Measurements from ENCODE around the gene CCHCR1. TPM values are rescaled to one million over a fixed set of nuclear protein-coding genes. Genes with fewer than 3 reads are reported as not detected.

The CCHCR1 gene
- total and polyA plus RNA-seq, 2 of the 13 experiments (the other 11 are each of a cell fraction or from before 2014, with no cell fraction given), result 14.6 to 28.2 TPM

DNA sequence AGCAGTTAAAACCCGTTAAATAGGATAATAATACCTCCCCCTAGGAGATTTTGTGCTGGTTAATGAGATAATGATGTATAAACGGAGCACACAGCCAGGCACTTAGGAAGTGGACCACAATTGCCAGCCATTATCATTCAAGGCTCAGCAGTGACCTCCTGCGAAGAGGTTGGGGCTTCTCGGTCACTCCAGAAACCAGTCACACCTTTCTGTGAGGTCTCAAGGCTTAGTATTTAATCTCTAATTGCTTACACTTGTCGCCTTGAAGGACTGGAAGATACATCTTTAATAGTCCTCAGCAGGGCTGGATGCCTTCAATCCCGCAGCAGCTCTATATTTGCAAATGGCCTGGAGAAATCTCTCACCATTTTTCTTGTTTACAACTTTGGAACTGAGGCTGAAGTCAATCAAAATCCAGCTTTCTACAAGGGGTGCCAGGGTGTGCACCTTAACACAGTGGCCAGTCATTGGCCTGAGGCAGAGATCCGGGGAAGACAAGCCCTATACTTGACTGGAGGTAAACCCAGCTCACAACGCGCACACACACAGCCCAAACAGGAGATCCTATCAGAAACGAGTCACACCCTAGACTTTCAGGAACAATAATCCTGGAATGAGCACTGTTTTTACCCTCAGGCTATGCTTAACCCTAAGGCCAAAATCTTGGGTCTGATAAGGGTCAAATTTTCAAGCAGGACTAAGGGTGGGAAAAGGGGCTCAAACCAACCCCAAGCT lies 11.7 kb upstream of the CCHCR1 start (continued):
- TF ChIP-seq, protein P1, sequence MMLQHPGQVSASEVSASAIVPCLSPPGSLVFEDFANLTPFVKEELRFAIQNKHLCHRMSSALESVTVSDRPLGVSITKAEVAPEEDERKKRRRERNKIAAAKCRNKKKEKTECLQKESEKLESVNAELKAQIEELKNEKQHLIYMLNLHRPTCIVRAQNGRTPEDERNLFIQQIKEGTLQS (CRISPR knock-in tag; IDR thresholded peaks at IDR 0.05), result no peak

DNA sequence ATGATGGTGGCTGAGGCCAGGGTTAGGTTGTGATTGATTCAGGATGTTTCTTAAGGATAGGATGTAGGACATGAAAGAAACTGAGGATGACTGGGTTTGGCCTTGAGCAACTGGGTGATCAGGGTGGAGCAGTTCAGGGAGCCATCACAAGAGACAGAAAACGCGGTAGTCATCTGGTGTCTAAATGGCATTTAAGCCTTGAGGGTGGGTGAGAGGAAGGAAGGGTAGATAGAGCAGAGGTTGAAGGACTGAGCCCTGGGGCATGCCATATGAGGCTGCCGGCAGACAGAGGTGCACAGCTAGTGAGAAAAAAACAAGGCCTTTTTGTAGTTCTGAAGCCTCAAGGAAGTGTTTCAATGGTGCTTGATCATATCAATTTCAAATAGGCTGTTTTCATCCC lies 11.0 kb upstream of the CCHCR1 start:
- Histone ChIP-seq H4K20me1 (ENCODE audit: insufficient read depth, low read length) (no peaks in the 10 kb centered on the region; the same call in 1 of the 2 replicates), H3K27ac (ENCODE audit: extremely low read length, insufficient read depth, low read length) (no peak overlapping the region), H2AFZ (ENCODE audit: low read length) (no peak overlapping the region), H3K9me3 (ENCODE audit: low read length) (no peaks in the 10 kb centered on the region), H3K27me3 (ENCODE audit: control insufficient read depth in 1 of 2, insufficient read depth in 2 of 2, low read length in 2 of 2) (no peaks in the 10 kb centered on the region), H3K4me3 (replicated peaks in 1 of 3; ENCODE audit: insufficient read depth in 1 of 3, low read depth in 2 of 3, low read length in 3 of 3) (no peak overlapping the region), H3K79me2 (ENCODE audit: insufficient read depth, low read length) (no peaks in the 10 kb centered on the region), H3K4me1 (ENCODE audit: insufficient read depth, low read length) (no peaks in the 10 kb centered on the region), H3K4me2 (ENCODE audit: low read depth, low read length) (no peak overlapping the region), H3K9ac (ENCODE audit: insufficient read depth, low read depth, low read length) (no peak overlapping the region), H3K36me3 (replicated peaks in 1 of 2; ENCODE audit: control insufficient read depth in 1 of 2, insufficient read depth in 2 of 2, low read length in 2 of 2) (peaks cover 7 to 9% of the 10 kb centered on the region in 2 experiments; a peak in 3 of 5 replicates)
- no TSS peak for BruUV-seq (replicated peaks)
- FAIRE-seq, result no peak
- in situ Hi-C loops (cut with HindIII; ENCODE audit: extremely low pct_ligation_motif_present, low pct_unique_long_range_greater_than_20kb) (no loop called here), intact Hi-C loops (cut with micrococcal nuclease; ENCODE audit: unreplicated experiment) (no loop called here)
- TF ChIP-seq, protein P2, sequence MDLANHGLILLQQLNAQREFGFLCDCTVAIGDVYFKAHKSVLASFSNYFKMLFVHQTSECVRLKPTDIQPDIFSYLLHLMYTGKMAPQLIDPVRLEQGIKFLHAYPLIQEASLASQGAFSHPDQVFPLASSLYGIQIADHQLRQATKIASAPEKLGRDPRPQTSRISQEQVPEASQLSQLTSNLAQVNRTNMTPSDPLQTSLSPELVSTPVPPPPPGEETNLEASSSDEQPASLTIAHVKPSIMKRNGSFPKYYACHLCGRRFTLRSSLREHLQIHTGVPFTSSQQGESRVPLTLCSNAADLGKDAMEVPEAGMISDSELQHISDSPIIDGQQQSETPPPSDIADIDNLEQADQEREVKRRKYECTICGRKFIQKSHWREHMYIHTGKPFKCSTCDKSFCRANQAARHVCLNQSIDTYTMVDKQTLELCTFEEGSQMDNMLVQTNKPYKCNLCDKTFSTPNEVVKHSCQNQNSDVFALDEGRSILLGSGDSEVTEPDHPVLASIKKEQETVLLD (CRISPR knock-in tag; IDR thresholded peaks at IDR 0.05; ENCODE audit: low read depth), result no peak
- TF ChIP-seq ZNF772 (CRISPR knock-in tag; IDR thresholded peaks at IDR 0.05), result no peak
- no peak for TF ChIP-seq ZFP1 (CRISPR knock-in tag; IDR thresholded peaks at IDR 0.05)
- TF ChIP-seq, protein P3, sequence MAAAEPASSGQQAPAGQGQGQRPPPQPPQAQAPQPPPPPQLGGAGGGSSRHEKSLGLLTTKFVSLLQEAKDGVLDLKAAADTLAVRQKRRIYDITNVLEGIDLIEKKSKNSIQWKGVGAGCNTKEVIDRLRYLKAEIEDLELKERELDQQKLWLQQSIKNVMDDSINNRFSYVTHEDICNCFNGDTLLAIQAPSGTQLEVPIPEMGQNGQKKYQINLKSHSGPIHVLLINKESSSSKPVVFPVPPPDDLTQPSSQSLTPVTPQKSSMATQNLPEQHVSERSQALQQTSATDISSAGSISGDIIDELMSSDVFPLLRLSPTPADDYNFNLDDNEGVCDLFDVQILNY (CRISPR knock-in tag; conservative IDR thresholded peaks at IDR 0.05), result no peak
- TF ChIP-seq, protein P4, sequence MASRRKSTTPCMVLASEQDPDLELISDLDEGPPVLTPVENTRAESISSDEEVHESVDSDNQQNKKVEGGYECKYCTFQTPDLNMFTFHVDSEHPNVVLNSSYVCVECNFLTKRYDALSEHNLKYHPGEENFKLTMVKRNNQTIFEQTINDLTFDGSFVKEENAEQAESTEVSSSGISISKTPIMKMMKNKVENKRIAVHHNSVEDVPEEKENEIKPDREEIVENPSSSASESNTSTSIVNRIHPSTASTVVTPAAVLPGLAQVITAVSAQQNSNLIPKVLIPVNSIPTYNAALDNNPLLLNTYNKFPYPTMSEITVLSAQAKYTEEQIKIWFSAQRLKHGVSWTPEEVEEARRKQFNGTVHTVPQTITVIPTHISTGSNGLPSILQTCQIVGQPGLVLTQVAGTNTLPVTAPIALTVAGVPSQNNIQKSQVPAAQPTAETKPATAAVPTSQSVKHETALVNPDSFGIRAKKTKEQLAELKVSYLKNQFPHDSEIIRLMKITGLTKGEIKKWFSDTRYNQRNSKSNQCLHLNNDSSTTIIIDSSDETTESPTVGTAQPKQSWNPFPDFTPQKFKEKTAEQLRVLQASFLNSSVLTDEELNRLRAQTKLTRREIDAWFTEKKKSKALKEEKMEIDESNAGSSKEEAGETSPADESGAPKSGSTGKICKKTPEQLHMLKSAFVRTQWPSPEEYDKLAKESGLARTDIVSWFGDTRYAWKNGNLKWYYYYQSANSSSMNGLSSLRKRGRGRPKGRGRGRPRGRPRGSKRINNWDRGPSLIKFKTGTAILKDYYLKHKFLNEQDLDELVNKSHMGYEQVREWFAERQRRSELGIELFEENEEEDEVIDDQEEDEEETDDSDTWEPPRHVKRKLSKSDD (CRISPR knock-in tag; IDR thresholded peaks at IDR 0.05; ENCODE audit: low read depth), result no peak
- WGBS (ENCODE audit: low lambda C conversion rate), result 96% methylated on average over 3 of the region's 3 CpGs
- POLR2A ChIA-PET, result interaction anchor here (1.7 kb wide), 1 partner anchor 10 kb away, joined by 3 read pairs; the partner anchor contains the start of gene TCF19
- CTCF ChIA-PET (ENCODE audit: low intra/inter-chr PET ratio, low total read pairs), result no interaction called here
- ATAC-seq, result no peak
- no peak for DNase-seq (ENCODE audit: low spot score)

All from HepG2 (cell line).